Femur (tissue), 1 donor: Measurements from ENCODE around the gene GNG7.
"Not testable (repeated sequence)": the region's sequence is repeated elsewhere in the genome, so short reads cannot be mapped to it uniquely, and the experiment has no call there.

Experiments
- DNase-seq: peaks from one replicate; pipeline ENCODE4 v3.0.0-alpha.2; 2017

GNG7 gene

DNA sequence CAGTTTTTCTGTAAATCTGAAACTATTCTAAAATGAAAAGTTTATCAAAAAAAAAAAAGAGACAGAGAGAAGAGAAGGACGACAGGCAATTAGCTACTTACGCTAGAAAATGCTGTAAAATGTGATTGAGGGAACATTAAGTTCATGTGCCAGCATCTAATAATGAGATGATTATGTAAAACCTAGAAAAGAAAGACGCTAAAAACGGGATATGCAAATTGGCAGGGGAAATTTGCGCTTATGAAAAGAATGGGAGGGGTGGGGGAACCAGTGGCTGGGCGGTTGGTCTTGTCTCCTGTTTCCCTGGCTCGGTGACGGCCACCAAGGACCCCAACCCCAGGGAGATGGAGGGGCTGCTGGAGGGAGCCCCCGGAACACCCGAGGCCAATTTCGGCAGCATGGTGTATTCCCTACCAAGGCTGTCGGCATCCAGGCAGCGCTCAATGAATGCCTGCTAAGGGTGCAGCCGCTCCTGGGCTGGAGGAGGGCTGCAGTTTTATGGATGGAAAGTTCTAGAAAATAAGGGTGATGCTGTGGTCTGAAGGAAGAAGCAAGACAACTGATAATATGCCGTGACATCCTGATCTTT is 34.2 kb downstream of the GNG7 start:
- no peak for DNase-seq

DNA sequence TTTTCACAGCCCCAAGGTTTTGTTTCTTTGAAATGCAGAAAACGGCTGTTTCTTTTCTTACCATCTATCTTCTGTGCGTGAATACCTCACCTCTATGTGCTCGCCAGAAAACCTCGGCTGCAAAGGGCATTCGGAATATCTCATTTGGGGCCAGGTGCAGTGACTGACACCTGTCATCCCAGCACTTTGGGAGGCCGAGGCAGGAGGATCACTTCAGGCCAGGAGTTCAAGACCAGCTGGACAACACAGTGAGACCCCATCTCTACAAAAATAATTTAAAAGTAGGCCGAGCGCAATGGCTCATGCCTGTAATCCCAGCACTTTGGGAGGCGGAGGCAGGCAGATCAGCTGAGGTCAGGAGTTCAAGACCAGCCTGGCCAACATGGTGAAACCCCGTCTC is 35.1 kb downstream of the GNG7 start:
- DNase-seq: not testable (repeated sequence)

DNA sequence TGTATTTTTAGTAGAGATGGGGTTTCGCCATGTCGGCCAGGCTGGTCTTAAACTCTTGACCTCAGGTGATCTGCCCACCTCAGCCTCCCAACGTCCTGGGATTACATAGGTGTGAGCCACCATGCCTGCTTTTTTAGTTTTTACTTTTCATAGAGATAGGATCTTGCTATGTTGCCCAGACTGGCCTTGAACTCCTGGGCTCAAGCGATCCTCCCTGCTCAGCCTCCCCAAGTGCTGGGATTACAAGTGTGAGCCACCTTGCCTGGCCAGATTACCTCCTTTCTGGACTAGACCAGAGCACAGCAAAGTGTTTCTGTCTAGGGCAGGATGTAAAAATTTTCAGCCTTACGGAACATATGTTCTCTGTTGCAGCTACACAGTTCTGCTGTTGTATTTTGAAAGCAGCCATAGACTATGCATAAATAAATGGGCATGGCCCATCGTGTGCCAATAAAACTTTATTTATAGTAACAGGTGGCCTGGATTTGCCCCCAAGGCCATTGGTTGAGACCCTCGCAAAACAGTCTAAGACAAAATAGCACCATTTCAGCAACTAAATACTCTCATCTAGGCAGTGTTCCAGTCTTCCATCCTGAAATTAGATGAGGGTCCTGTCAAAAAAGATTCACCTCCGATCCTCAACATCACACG is 36.0 kb downstream of the GNG7 start:
- no peak for DNase-seq

DNA sequence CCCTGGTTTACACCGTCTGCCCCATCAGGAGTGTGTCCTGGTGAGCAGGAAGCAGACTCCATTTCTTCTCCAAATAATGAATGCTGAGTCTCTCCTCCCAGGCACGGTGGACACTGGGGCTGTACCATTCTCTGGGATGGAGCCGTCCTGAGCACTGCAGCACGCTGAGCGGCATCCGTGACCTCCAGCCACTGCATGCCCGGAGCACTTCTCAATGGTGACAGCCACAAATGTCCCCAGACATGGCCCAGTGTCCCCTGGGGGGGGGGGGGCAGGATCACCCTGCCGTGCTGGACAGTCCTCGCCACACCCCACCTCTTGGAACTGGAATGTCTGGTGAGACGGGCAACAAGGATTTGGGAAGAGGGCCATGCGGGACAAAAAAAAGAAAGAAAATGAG is 37.4 kb downstream of the GNG7 start:
- no peak for DNase-seq

DNA sequence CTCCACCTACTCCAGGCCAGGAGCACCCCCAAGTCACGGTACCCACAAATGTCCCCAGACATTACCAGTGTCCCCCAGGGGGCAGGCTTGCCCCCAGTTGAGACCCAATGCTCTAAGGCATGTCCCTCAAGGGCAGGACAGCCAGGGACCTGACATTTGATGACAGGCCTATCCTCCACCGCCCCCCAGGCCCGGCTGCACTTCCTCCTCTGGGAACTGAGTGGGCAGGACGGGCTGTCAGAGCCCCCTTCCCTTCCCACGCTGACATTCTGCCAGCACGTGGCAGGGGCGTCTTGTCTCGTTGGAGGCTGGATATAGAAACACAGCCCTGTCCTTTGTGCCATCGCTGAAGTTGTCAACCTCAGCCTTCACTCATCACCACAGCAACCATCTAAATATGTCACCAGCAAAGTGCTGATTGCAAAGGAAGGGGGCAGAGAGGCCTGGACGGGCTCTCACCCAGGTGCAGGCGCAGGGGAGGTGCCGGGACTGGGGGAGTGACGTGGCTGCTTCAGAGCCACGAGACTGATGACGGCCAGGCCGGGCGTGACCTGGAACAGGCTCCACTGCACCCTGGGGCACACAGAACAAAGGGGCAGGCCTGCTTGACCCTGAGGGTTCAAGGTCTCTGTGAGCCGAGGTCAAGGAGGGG is 38.4 kb downstream of the GNG7 start:
- DNase-seq: no peak

DNA sequence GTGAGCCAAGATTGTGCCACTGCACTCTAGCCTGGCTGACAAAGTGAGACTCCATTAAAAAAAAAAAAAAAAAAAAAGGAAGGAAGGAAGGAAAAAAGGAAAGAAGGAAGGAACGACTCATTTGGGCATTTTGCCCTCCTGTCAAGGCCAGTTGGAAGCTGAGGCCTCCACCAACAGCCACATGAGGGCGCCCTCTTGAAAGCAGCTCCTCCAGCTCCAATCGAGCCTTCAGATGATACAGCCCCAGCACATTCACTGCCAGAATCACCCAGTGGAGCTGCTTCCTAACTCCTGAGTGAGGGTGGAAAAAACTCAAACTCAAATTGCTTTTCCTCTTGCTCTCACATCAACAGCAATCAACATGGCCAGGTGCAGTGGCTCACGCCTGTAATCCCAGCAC is 40.9 kb downstream of the GNG7 start:
- no peak for DNase-seq

DNA sequence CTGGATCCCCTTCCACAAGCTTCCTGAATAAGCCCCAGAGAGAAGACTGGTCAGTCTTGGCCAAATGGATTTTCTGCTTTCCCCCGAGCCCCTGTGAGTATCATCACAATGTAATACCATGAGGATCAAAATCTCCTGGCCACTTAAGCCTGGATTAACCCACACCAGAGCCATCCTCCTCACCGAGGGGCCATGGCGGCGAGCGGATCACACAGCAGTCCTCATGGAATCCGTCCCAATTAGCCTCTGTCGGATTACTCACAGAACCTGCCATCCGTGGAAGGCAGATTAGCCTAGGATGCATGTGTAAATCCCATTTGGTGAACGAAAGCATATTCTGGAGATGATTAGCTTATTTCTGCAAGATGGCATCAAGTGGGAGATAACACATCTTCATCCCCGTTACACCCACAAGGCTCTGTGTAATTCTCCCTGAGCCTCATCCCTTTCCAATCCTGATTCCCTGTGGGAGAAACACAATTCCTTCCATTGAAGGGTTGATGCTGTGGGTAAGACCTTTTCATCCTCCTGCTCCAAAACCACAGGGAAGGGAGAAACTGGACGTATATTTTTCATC is 42.5 kb downstream of the GNG7 start:
- no peak for DNase-seq

DNA sequence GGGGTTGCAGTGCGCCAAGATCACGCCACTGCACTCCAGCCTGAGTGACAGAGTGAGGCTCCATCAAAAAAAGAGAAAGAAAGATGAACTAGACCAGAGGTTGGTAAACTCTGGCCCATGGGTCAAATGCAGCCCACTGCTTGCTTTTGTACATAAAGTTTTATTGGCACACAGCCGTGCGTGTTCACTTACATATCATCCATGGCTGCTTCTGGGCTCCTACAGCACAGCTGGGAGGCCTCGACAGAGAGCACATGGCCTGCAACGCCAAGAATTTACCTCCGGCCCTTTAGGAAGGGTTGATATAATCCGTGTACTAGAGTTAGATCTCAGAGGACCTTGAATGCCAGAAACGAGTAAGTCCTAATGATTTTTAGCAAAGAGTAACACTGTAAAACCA is 46.0 kb downstream of the GNG7 start:
- no peak for DNase-seq

DNA sequence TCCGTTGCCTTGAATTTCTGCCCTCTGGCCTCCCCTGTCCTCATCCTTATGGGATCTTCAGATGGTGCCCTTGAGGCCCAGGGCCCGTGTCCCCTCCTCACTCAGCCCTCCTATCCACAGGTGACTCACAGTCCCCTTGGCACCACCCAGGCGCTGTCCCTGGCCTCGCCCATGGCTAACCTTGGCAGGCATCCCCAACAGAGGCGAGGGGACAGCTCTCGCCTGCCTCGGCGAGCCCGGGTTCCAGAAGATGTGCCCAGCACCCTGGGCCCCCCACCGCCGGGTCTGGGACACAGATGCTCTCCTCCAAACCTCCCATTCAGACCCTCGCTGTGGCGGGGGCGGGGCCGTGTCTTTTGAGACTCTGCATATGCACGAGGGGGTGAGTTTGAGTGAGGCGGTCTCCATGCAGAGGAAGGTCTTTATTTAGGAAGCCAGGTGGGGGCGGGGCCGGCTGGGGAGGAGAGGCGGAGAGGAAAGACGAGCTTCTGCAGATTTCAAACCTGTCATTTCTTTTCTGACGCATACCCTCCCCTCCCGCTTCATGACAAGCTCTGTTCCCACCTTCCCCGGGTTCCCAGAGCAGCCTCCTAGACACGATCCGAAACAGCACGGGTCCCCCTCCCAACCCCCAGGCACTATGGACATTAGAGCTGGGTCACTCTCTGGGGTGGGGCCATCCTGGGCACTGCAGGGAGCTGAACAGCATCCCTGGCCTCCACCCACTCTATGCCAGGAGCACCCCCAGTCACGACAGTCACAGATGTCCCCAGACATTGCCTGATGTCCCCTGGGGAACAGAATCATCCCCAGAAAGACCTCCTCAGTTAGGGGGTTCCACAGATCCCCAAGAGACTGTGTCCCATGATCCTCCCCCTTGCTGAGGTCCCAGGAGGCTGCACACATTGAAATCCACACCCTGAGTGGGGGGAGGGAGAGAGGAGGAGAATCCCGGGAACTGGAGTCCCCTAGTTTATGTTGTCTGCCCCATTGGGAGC is 48.5 kb downstream of the GNG7 start:
- DNase-seq: no peak

DNA sequence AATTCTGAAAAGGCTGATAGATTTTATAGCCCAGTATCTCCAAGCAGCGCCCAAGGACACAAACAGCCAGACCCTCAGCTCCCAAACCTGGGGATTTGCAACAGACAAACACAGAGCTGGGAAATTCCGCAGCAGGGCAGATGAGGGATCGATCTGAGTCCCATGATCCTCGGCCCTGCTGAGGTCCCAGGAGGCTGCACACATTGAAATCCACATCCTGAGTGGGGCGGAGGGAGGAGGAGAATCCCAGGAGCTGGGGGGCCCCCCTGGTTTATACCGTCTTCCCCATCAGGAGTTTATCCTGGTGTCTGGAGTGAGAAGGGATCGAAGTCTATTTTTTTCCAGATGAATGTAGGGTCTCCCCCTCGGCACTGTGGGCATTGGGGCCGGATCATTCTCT is 49.3 kb downstream of the GNG7 start:
- DNase-seq: no peak

DNA sequence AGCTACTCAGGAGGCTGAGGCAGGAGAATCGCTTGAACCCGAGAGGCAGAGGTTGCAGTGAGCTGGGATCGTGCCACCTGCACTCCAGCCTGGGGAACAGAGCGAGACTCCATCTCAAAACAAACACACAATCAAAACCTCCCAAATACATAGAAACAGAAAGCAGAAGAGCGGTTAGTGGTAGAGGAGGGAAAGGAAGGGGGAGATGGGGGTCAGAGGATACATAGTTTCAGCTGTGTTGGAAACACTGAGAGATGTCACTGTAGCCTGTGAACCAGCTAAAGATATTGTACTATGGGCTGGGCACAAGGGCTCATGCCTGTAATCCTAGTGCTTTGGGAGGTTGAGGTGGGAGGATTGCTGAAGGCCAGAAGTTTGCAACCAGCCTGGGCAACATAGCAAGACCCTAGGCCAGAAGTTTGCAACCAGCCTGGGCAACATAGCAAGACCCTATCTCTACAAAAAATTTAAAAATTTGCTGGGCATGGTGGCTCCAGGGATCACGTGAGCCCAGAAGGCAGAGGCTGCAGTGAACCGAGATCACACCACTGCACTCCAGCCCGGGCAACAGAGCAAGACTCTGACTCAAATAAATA is 49.9 kb downstream of the GNG7 start:
- DNase-seq: no peak

DNA sequence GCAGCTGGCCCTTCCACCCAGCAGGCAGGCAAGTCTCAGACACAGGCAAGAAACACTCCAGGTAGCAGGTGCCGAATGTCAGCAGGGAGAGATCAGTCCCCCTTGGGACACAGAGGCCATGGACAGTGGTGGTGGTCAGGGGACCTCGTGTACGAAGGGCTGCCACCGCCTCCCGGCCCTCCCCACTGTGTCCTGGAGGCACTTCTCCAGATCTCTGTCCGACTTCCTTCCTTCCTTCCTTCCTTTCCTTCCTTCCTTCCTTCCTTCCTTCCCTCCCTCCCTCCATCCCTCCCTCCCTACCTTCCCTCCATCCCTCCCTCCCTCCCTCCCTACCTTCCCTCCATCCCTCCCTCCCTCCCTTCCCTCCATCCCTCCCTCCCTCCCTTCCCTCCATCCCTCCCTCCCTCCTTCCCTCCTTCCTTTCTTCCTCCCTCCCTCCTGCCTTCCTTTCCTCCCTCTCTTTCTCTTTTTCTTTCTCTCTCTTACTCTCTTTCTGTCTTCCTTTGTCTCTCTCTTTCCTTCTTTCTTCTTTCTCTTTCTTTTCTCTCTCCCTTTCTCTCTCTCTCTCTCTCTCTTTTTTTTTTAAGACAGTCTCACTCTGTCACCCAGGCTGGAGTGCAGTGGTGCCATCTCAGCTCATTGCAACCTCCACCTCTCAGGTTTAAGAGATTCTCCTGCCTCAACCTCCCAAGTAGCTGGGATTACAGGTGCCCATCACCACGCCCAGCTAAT is 51.3 kb downstream of the GNG7 start:
- not testable (repeated sequence) for DNase-seq

DNA sequence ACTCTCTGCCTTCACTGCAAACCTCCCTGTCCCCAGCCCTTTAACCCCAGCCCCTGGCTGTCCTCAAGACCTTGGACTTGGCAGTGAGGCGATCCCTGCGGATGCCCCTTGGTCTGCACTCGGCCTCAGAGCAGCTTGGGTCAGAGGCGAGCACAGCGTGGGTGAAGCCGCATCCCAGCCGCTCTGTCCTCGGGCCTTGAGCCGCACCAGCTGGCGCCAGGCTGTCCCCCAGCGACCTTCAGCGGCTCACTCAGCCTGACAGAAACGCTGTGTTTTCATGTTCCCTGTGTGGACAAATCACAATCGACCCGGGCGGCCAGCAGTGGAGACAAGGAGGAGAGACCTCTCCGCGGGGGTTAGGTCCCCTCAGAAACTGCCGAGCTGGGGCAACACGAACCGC is 52.0 kb downstream of the GNG7 start:
- no peak for DNase-seq

DNA sequence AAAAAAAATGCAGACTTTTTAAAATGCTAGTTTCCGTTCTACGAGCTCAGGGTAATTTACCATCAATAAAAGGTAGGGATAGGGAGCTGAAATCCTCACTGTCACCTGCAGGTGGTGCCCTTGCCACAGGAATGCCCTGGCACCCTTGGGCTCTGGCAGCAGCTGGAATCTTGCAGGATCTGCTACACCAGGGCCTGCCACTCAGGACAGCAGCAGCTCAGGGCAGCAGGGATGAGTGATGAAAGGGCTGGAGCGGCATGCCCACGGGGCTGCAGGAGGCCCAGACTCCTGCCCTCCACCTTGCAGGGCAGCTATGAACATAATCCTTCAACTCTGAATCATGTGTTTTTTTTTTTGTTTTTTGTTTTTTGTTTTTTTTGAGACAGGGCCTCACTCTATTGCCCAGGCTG is 54.0 kb downstream of the GNG7 start:
- peak; percentile 79 for DNase-seq

DNA sequence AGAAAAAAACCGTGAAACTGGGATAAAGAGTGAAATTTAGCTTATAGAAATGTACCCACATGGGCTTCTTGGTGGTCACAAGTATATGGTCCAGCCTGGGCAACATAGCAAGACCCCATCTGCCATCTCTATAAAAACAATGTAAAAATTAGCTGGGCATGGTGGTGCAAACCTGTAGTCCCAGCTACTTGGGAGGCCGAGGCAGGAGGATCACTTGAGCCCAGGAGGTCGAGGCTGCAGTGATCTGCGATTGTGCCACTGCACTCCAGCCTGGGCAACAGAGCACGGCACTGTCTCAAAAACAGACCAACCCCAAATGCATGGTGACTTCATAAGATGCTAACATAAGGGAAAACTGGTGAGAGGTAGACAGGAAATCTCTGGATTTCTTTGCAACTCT is 54.4 kb downstream of the GNG7 start:
- DNase-seq: no peak

DNA sequence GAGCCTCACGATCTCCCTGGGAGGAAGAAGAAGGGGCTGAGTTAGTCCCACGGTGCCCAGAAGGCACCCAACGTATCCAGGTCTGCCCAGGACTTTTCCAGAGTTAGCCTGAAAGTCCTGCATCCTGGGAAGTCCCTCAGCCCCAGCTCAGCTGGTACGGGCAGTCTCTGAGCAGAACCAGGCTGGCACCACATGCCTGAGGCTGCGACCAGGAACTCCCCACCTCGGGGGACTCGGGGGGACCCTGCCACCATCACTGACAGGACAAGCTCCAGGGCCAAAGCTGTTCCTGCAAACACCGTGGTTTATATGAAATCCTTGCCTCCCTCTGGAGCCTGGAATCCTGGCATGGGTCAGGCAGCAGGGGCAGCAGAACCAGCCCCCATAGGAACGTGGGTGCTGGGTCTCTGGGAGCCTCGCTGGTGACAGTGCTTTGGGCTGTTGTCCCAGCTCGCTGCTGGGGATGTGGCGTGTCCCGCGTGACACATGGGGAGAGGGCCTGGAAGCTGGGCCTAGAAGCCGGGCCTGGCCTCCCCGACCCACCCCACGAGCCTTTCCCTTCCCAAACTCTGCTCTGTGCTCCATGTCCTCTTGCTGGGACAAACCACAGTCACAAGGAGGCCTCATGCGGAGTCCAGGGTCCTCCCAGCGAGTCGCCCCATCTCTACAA is 55.5 kb downstream of the GNG7 start:
- no peak for DNase-seq

DNA sequence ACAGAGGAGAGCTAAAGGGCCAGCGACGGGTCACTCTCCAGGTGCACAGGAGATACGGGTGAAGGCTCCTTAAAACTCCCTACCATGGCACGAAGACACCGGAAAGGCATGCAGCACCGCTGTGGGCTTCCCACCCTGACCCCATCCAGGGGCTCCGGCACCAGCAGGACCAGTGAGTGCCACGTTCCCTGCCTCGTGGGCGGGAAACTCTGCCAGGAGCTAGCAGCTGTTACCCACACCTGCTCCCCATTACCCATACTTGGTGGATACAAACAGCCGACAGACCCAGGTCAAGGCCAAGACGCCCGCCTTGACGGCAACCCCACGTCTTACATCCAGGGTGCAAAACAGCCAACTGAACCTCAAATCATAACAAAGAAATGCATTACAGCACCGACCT is 56.7 kb downstream of the GNG7 start:
- no peak for DNase-seq

DNA sequence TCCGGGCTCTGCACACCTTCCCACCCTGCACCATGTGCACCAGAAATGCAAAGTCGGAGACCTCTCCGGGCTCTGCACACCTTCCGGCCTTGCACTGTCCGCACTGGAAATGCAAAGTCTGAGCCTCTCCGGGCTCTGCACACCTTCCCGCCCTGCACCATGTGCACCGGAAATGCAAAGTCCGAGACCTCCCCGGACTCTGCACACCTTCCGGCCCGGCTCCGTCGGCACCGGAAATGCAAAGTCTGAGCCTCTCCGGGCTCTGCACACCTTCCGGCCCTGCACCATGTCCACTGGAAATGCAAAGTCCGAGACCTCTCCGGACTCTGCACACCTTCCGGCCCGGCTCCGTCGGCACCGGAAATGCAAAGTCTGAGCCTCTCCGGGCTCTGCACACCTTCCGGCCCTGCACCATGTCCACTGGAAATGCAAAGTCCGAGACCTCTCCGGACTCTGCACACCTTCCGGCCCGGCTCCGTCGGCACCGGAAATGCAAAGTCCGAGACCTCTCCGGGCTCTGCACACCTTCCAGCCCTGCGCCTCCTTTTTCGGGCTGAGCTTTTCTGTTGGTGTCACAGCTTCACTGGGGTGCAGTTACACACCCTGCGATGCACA is 59.3 kb downstream of the GNG7 start:
- DNase-seq: not testable (repeated sequence)

DNA sequence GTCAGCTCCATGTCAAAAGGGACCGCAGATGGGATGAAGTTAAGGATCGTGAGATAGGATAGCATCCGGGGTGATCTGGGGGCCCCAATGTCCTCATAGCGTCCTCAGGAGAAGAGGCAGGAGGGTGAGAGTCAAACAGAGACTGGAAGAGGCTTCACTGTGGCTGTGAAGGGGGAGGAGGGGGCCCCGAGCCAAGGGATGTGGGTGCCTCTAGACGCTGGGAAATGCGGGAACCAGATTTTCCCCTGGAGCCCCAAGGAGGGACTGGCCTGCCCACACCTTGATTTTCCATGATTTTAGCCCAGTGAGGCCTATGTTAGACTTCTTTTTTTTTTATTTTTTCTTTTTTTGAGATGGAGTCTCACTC is 61.2 kb downstream of the GNG7 start:
- DNase-seq: no peak

DNA sequence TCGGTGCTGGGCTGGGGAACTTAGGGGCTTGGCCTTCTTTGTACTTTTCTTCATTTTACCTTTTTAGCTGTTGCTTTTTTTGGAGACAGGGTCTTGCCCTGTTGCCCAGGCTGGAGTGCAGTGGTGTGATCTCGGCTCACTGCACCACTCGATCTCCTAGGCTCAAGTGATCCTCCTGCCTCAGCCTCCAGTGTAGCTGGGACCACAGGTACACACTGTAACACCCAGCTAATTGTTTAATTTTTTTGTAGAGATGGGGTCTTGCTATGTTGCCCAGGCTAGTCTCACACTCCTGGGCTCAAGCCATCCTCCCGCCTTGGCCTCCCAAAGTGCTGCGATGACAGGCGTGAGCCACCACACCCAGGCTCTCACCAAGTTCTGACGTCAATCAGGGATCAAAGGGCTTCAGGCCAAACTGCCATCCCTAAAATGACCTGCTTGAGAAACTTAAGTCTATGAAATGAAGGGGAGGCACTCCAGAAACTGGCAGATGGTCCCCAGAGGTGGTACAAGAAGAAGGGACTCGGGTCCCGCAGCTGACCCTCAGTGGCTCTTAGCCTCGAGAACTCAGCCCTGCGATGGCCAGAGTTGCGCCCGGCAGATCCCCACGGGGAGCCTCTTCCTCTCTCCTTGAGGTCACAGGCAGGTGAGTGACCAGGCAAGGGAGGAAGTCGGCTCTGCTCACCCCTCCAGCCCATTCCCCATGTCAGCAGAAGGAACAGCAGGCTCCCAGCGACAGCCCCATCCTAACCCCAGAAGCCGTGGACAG is 61.7 kb downstream of the GNG7 start:
- DNase-seq: no peak
